Fibroblast of skin of left quadriceps (primary cell): Measurements from ENCODE around the gene NRXN3.

Experiments used
- DNase-seq, 2 experiments: peaks; one replicate each; pipeline ENCODE4 v3.0.0-alpha.2; 2013; ENCODE audit warnings: low read depth in 2 of 2

NRXN3 gene

DNA sequence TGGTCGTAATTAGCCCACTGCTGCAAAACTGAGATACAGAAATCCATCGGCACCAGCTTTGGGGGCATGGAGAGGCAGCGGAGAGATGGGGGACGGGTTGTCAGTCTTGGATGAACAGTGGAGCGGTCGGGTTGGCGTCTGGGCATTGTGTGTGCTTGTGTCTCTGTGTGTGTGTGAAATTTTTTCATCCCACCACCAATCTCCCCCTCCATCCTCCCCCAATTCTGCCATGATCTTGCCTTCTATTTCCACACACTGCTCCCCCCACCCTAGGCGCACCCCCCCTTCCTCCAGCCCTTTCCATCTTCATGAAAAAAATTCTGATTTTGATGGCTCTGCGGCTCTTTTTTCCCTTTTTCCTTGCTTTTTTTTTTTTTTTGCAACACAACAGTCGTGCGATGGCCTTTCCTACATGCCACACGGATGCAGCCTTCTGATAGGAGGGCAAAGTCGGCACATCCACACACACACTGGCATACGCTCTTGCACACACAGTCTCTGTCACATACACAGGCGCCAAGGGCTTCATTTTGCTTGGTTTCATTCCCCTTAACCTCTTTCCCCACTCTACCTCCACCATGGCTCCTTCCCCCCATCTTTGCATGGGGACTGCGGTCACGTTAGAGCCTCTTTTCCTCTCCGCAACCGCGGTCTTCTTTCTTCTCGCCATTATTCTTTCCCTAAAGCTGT, 3.3 kb downstream of the NRXN3 start:
- DNase-seq = no peak

DNA sequence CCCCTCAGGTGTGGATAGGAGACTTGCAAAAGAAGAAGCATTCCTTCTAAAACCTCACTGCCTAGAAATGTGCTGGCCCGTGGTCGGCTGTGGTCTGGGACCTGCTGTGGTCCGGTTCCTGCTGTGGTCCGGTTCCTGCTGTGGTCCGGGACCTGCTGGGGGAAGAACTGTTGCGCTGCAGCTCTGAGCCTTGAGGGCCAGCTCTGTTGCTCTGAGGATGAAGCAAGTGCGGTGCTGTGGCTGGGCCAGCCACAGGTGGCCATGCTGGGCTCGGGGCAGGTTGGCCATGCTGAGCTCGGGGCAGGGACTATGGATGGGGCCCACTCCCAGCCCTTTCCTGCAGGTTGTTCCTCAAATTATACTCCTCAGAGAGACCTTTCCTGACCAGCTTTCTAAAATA, 5.2 kb downstream of the NRXN3 start:
- DNase-seq = no peak

DNA sequence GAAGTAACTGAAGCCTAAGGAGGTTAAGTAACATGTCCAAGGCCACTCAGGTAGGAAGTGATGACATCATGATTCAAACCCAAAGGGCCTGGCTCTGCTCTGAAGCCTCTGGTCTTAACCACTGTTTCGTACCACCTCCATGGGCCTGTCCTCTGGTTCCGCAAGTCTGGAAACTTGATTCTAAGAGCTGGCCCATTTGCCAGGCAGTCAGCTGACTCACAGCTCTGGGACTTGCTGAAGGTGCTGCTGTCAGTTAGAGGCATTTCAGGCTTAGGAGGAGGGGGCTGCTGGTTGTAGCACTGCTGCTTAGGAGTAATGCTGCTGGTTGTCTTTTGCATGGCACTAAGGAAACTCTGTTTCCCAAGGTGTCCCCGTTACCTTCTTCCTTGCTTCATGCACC, 7.9 kb downstream of the NRXN3 start:
- DNase-seq = no peak

DNA sequence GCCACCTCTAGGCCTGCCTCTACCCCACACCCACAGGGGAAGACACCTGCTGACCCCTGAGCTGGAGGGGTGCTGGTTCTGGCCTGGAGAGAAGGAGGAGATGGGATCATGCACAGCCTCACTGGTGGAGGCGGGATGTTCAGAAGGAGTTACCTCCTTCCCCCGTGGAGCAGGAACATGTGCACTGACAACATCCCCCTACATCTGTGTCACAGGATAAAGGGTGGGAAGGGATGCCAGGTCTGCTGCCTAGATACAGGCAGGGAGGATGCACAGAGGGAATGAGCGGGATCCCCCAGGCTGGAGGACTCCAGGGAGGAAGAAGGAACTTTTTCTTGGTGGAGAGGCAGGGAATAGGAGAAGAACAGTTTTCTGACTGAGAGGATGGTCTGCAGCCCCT, 8.8 kb downstream of the NRXN3 start:
- DNase-seq = no peak

DNA sequence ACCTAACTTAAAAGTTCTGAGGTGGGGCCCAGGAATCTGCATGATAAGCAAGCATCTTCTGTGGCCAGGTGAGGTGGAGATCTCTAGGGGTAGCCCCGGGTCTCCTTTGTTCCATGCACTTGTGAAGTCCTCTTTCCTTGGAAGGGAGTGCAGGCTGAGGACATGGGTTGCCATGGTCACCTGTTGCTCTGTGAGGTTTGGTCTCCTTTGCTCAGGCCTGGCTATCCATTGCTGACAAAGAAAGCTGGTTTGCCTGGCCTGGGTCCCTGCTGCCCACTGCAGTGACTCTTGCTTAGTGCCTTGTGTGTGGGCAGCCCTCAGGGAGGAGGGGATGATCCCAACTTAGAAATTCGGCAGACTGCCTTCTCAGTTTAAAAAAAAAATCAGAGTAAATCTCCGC, 11.1 kb downstream of the NRXN3 start:
- DNase-seq = no peak

DNA sequence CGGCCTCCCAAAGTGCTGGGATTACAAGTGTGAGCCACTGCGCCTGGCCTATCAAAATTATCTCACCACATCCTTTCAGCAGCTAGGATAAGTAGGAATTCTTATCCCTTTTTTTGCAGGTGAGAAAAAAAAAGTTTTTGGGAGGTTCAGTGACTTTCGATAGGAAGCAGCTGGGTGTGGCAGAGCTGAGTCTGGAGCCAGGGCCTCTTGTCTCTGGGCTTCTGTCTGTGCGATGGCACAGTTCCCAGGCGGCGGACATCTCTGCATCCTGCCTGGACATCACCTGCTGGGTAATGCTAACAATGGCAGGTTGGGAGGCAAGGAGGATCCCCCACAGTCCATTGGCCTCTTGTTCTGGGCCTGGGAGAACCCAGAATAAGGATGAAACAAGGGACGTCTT, 12.5 kb downstream of the NRXN3 start:
- no peak for DNase-seq

DNA sequence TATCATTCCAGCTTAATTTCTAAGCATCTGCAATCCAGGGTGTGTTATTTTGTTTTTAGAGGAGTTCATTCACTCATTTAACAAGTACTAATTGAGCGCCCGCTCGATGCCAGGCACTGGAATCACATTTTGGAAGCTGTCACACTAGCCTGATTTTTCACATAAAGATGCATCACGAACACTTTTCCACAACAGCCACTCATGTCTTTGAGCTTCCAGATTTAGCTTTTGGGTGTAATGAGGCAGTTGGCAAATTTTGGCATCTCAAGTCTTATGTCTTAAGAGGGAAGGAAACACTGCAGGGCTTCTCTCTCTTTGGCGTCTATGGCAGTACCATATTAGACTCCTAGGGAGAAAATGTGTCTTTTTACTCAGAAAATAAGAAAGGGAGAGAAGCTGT, 14.0 kb downstream of the NRXN3 start:
- no peak for DNase-seq

DNA sequence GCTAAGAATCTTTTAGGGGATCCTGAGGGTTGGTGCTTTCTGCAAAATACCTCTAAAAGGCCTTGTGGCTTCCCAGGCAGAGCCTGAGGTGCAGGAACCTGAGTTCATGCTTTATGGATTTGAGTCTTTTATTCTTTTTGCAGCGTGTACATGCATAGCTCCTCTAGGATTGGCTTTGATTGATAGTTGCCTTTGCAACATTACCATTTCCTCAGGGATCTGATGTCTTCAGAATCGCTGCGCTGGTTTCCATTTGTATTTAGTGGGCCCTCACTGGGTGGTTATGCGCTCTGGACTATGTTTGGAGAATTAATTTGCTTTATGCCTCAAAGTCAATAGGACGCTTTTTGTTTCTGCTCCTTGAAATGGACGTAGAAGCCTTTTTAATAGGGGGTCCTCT, 16.1 kb downstream of the NRXN3 start:
- DNase-seq = no peak

DNA sequence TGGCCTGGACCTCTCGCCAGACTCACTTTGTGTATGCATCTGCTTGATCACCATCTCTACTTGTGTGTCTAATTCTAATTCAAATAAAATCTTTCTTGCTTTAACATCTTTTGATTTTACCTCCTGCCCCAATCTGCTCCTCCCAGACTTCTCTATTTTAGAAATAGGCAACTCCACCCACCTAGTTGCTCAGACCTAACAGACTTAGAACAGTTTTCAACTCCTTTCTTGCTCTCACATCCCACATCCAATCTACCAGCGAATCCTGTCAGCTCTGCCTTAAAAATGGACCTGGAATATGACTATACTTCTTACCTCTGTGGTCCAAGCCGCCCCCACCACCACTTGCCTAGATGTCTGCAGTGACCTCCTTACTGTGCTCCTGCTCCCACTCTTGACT, 18.7 kb downstream of the NRXN3 start:
- DNase-seq = no peak

DNA sequence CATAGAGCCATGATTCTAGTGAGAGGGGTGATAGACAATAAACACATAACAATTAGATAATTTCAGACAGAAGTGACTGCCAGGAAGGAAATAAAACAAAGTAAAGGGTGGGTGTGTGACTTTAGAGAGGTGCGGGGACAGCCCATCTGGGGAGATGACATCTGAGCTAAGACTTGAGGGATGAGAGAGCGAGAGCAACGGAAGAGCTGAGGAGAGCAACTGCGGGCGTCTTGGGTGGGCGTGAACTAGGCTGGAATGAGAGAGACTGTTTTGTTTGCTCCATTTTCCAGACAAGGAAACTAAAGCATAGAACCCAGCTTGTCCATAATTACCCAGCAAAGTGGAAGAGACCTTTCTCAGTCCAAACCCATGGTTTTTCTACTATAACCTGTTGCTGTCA, 25.3 kb downstream of the NRXN3 start:
- DNase-seq = no peak

DNA sequence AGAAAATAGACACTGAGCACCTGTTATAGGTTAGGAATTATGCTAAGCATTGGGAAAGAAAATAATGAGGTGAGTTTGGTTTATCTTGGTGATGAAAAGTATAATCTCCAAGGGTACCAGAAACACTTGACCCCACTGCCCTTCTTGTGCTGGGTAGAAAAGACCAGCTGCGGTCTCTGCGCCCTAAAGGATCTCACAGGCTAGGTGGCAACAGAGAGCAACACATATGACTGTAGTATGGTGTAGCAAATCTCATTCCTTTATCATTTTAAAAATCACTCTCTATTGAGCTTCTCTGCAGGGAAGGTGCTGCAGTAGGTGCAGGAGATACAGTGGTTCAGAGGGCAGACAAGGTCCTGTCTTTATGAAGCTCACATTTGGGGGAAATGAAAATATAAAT, 26.1 kb downstream of the NRXN3 start:
- no peak for DNase-seq

DNA sequence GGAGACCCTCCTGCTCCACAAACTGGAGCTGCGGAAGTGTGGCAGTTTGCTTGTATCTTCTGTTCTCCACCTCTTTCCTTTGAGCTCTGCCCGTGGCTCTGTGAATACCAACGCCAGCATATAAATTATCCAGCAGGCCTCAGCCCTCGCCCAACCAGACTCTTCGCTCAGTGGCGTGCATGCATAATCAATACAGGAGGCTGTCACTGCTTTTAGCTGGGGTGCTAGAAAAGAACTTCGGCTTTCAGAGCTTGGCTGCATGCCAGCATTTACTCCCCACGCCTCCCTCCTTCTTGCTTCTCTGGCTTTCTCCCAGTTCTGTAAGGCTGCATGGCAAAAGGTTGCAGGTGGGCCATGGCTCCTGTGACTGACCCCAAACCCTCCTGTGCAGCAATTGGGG, 26.9 kb downstream of the NRXN3 start:
- no peak for DNase-seq

DNA sequence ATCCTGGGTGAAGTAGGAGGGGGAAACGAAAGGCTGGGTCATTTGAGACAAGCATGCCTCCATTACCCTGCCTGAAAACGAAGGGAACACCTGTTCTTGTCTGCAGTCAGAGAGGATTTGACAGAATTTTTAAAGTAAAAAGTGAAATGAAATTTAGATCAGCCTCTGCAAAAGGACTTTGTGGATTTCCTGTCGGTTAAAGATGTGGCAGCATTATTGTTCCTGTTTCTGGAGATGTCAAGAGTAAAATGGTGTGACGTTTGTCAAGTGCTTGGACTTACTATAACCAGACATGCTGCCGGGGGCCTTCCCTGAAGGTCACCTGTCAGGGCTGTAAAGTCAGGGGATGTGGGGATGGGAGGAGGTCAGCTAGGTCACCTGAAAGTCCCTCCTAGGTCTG, 32.0 kb downstream of the NRXN3 start:
- no peak for DNase-seq

DNA sequence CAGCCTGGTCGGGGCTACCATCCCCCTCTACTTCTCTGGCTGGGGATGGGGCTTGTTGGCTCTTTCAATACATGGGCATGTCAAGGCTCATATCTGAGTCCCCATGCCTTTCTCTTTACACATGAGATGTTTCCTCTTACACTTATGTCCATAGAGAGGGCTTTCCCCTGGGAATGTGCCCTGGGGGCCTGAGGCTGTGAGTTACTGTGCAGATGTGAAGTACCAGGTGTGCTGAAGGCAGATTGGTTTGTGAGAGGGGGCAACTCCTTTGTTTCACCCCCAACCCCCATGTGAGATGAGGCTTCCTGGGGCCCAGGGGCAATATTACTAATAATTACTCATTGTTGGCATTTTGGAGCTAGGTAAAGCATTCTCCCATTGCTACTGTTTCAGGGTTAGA, 32.8 kb downstream of the NRXN3 start:
- DNase-seq = no peak

DNA sequence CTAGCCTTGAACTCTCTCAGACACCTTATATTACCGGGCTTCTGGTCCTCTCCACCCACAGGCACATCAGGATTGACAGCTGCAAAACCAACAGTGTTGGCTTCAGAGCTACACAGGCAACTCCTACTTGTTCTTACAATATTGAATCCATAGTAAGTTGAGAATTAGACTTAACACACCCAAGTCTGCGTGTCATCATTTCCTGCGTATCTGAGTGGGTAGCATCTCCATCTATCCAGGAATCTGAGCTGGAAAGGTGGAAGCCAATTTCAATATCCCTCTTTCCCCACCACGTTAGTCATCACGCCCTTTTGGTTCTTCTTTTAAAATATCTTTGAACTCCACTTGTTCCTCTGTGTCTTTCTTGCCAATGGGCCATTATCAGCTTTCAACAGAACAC, 37.2 kb downstream of the NRXN3 start:
- DNase-seq = no peak

DNA sequence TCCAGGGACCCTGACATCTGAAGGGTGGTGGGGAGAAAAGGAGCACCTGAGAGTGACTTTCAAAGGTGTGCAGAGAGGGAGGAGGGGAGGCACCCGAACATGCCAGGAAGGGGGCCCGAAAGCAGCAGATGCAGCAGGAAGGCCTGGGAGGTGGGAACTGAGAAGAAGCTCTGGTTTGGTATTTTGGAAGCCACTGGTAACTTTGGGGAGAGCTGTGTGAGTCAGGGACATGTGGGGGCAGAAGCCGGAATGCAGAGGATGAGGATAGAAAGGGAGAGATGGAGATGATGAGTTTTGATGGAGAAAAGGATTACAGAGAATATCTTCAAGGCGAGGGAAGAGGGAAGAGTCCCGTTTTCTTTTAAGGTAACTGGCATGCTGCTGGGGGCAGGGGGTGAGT, 50.1 kb downstream of the NRXN3 start:
- no peak for DNase-seq

DNA sequence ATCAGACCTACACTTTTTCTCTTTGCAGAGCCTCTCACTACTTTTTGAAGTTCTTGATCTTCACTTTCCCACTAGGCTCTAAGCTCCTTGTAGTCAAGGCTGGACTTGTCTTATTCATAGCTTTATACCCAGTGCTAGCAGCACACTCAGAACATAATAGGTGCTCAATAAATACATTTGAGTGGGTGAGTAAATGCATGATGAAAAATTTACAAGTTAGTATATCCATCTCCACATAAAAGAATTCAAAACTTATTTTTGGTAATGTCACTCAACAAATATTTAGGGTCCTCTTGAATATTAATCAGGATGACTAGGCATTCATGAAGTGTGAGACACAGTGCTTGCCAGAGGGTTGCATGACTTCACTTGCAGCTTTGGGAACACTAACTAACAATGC, 52.6 kb downstream of the NRXN3 start:
- no peak for DNase-seq

DNA sequence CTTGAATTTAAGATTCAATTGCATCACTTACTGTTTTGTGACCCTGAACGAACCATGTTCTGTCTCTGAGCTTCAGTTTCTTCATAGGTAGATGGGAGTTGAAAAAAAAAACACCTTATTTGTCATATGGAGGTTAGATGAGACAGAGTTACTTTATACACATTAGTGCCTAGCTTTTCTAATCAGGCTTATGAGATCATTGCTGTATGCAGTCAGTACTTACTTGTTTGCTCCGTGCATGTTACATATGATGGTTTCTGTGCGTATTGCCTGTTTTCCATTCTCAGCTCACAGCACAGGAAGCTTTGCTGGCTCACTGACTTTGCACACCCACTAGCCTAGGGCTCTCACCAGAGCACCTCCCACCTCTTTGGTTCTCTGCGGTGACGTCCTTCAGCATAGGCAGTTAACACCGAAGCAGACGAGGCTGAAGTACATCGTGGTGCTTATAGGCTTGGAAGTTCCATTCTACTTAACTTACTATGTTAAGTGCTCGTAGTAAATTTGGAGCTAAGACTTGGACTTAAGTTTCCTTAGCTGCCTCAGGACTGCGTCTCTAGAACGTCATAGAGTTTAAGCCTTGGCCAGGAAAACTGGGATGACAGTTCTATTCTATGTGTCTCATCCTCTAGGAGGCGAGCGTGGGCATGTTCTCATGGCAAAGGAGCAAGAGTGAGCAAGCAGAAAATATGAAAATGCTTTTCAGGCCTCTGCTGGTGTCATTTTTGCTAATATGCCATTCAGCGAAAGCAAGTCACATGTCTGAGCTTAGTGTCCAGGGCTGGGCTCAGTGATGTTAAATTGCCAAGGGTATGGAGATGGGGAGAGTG, 57.3 kb downstream of the NRXN3 start:
- no peak for DNase-seq

DNA sequence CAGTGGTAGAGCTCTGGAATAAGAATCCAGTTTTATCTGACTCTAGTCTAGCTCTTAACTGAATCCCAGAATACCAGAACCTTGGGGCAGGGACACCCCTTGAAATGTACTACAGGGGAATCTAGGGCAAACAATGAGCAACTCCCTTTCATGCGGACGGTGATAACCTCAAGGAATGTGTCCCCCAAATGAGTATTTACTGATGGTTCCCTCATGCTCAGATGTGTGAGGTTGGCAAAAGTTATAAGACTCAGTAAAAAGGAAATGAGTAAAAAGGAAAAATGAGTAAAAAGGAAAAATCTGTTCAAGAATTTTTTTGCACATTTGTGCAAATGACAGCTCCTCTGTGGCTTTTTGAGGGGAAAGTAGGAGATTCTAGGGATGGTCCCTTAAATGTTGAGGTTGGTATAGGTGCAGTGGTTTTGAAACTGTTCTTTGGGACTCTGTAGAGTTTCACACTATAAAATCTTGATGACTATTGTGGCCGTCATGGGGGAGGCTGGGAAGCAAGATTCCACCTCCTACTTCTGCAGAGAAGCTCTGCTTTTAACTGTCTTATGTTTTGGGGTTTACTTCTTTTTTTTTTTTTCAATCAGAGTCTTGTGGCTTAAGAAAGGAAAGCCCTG, 58.6 kb downstream of the NRXN3 start:
- DNase-seq = no peak

DNA sequence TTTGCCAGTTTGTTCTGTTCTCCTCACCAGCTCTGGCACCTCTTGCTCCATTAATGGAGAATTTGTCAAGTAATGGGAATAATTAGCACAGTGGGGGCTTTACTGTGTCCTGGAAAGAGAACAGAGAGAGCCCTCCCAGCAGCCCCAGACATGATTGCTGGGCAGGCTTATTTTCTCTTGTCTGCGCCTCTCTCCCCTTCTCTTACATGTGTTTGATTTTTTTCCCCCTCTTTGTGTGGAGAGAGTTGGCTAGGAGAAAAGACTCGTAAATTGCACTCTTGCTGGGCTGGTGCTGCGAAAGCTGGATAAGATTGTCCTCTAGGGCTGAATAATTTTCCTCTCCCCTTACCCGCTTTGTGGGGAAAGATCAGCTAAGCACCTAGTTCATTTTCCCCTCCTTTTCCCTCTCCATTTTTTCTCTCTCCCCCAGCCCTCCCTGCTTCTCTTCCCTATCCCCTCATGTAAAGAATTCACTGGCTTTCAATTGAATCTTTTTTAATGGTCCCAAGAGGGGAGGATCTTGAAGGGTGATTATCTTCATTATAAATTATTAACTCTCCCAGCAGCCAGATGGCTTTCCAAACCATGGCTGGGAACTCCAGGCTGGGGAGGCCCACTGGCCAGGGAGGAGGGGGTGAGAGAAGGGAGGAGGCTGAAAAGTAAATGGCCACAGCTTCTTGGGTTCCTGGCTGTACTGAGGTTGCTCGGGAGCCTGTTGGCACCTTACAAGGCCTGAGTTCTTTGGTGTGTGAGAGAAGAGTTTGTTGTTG, 62.2 kb downstream of the NRXN3 start:
- DNase-seq = no peak

DNA sequence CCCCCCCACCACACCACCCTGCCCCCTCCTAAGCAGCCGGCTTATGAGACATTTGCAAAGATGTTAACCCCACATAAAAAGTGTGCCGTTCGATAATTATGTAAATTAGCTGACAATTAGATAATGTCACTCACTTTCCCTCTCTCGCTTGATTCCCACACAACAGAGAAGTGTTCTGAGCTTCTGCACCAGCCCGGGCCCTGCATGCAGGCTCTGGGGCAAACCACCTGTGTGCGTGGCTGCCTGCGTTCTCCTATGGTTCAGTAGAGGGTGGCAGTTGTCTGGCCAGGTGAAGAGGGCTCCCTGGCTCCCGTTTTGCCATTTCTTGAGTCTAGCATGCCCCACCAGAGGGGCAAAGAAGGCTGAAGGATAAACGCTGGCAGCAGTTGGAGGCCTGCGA, 68.0 kb downstream of the NRXN3 start:
- DNase-seq = no peak

DNA sequence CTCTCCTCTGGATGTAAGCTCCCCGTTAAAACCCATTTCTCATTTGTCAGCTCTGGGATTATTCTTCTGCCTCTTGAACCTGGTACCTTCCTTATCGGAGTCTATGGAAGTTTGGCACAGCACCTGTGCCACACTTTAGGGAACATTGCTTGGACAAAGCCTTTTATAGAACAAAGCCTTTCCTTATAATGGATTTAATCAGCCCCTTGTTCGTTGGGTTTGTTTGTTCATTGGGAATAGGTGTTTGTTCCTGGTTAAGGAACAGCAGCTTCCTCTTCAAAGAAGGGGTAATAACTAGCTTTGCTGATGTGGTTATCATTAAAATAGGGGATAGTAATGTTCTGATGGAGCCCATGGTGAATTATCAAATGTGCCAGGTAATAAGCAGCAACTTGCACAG, 70.4 kb downstream of the NRXN3 start:
- no peak for DNase-seq
